SK-N-SH treated with all-trans-retinoic acid at 6 μM for 48 hours (cell line): Measurements from ENCODE around the gene OR10D3.

Source experiments
- ATAC-seq: fragments of 200-7000 bp; cut with Tn5 transposase; 3 replicates; pipeline ENCODE4 v1.9.1; 2020; ENCODE audit warnings: mild to moderate bottlenecking, moderate library complexity
- ARNTL ChIP-seq: fragments of 450-650 bp; formaldehyde crosslinking; IDR thresholded peaks from 2 replicates; pipeline ENCODE4 v1.5.0; 2020; ENCODE audit warnings: low read depth, mild to moderate bottlenecking, moderate library complexity, borderline replicate concordance
- BACH2 ChIP-seq: fragments of 250-450 bp; sonication (Bioruptor Pico); IDR thresholded peaks from 2 replicates; pipeline ENCODE4 v1.9.0; 2021; ENCODE audit warnings: mild to moderate bottlenecking, borderline replicate concordance
- CREB5 ChIP-seq: fragments of 250-450 bp; sonication (Bioruptor Pico); IDR thresholded peaks from 2 replicates; pipeline ENCODE4 v1.5.1; 2020; ENCODE audit warnings: low read depth, mild to moderate bottlenecking, moderate library complexity
- CSDC2 ChIP-seq: fragments of 250-450 bp; sonication (Bioruptor Pico); IDR thresholded peaks from 2 replicates; pipeline ENCODE4 v1.5.0; 2020; ENCODE audit warnings: mild to moderate bottlenecking, moderate library complexity
- CSRNP3 ChIP-seq: fragments of 250-450 bp; sonication (Bioruptor Pico); IDR thresholded peaks from 2 replicates; pipeline ENCODE4 v1.5.1; 2021; ENCODE audit warnings: mild to moderate bottlenecking, moderate library complexity
- ESRRG ChIP-seq: fragments of 250-450 bp; sonication (Bioruptor Pico); IDR thresholded peaks from 2 replicates; pipeline ENCODE4 v1.6.1; 2021; ENCODE audit warnings: mild to moderate bottlenecking
- GLIS3 ChIP-seq: fragments of 250-450 bp; sonication (Bioruptor Pico); IDR thresholded peaks from 2 replicates; pipeline ENCODE4 v1.5.0; 2020; ENCODE audit warnings: mild to moderate bottlenecking, moderate library complexity
- ISL1 ChIP-seq: fragments of 250-450 bp; sonication (Bioruptor Pico); IDR thresholded peaks from 2 replicates; pipeline ENCODE4 v2.1.2; 2022; ENCODE audit warnings: mild to moderate bottlenecking, moderate library complexity
- OSR1 ChIP-seq: fragments of 250-450 bp; sonication (Bioruptor Pico); IDR thresholded peaks from 2 replicates; pipeline ENCODE4 v1.8.0; 2022; ENCODE audit warnings: moderate library complexity, mild to moderate bottlenecking, inconsistent platforms
- PATZ1 ChIP-seq: fragments of 250-450 bp; sonication (Bioruptor Pico); IDR thresholded peaks from 2 replicates; pipeline ENCODE4 v1.8.0; 2020; ENCODE audit warnings: mild to moderate bottlenecking, moderate library complexity, borderline replicate concordance
- POU6F1 ChIP-seq: fragments of 250-450 bp; sonication (Bioruptor Pico); IDR thresholded peaks from 2 replicates; pipeline ENCODE4 v1.8.0; 2021; ENCODE audit warnings: low read depth, mild to moderate bottlenecking, moderate library complexity, borderline replicate concordance
- PPARA ChIP-seq: fragments of 250-450 bp; sonication (Bioruptor Pico); IDR thresholded peaks from 2 replicates; pipeline ENCODE4 v1.5.0; 2020; ENCODE audit warnings: mild to moderate bottlenecking, borderline replicate concordance
- RARB ChIP-seq: fragments of 250-450 bp; sonication (Bioruptor Pico); IDR thresholded peaks from 2 replicates; pipeline ENCODE4 v1.8.0; 2021; ENCODE audit warnings: mild to moderate bottlenecking, moderate library complexity
- SNAI2 ChIP-seq: fragments of 250-450 bp; sonication (Bioruptor Pico); IDR thresholded peaks from 2 replicates; pipeline ENCODE4 v1.5.0; 2020; ENCODE audit warnings: mild to moderate bottlenecking, moderate library complexity
- TCF4 ChIP-seq: fragments of 250-450 bp; sonication (Bioruptor Pico); IDR thresholded peaks from 2 replicates; pipeline ENCODE4 v1.8.0; 2021; ENCODE audit warnings: mild to moderate bottlenecking, moderate library complexity, borderline replicate concordance
- TOX ChIP-seq: fragments of 250-450 bp; sonication (Bioruptor Pico); IDR thresholded peaks from 2 replicates; pipeline ENCODE4 v1.8.0; 2021; ENCODE audit warnings: mild to moderate bottlenecking, moderate library complexity, borderline replicate concordance
- TSHZ2 ChIP-seq: fragments of 250-450 bp; sonication (Bioruptor Pico); IDR thresholded peaks from 2 replicates; pipeline ENCODE4 v1.5.0; 2020; ENCODE audit warnings: mild to moderate bottlenecking, moderate library complexity
- ZC3H10 ChIP-seq: fragments of 250-450 bp; sonication (Bioruptor Pico); IDR thresholded peaks from 2 replicates; pipeline ENCODE4 v1.5.1; 2021; ENCODE audit warnings: mild to moderate bottlenecking, moderate library complexity
- ZFP3 ChIP-seq: fragments of 250-450 bp; sonication (Bioruptor Pico); IDR thresholded peaks from 2 replicates; pipeline ENCODE4 v1.5.0; 2020; ENCODE audit warnings: mild to moderate bottlenecking, moderate library complexity
- ZFP30 ChIP-seq: fragments of 450-650 bp; formaldehyde crosslinking; IDR thresholded peaks from 2 replicates; pipeline ENCODE4 v1.5.0; 2022; ENCODE audit warnings: mild to moderate bottlenecking, moderate library complexity
- ZNF565 ChIP-seq: fragments of 450-650 bp; formaldehyde crosslinking; conservative IDR thresholded peaks from 2 replicates; pipeline ENCODE4 v1.5.0; 2020; ENCODE audit warnings: low read depth, mild to moderate bottlenecking, moderate library complexity
- ZNF70 ChIP-seq: fragments of 450-650 bp; formaldehyde crosslinking; IDR thresholded peaks from 2 replicates; pipeline ENCODE4 v1.5.0; 2020; ENCODE audit warnings: mild to moderate bottlenecking, moderate library complexity
- ZNF8 ChIP-seq: fragments of 450-650 bp; formaldehyde crosslinking; IDR thresholded peaks from 2 replicates; pipeline ENCODE4 v1.5.0; 2020; ENCODE audit warnings: mild to moderate bottlenecking, moderate library complexity

The OR10D3 gene

GRCh38 chr11:124197999-124198398 is 14.9 kb downstream of the OR10D3 start:
- no peak for ATAC-seq
- no peak for TF ChIP-seq CREB5 (CRISPR knock-in tag)
- TF ChIP-seq TOX (CRISPR knock-in tag) = no peak
- TF ChIP-seq ZNF8 (CRISPR knock-in tag) = no peak
- TF ChIP-seq OSR1 = no peak
- no peak for TF ChIP-seq TSHZ2 (CRISPR knock-in tag)
- no peak for TF ChIP-seq BACH2 (CRISPR knock-in tag)
- no peak for TF ChIP-seq SNAI2
- no peak for TF ChIP-seq PATZ1
- TF ChIP-seq CSDC2 (CRISPR knock-in tag) = no peak
- TF ChIP-seq ZC3H10 (CRISPR knock-in tag) = no peak
- TF ChIP-seq POU6F1 = no peak
- TF ChIP-seq PPARA (CRISPR knock-in tag) = no peak
- TF ChIP-seq ZNF70 (CRISPR knock-in tag) = no peak
- no peak for TF ChIP-seq ESRRG (CRISPR knock-in tag)
- TF ChIP-seq ZNF565 (CRISPR knock-in tag) = no peak

- no peak for TF ChIP-seq ZNF70 (CRISPR knock-in tag)
- TF ChIP-seq POU6F1 = no peak
- TF ChIP-seq TCF4 (CRISPR knock-in tag) = no peak
- no peak for TF ChIP-seq ZNF565 (CRISPR knock-in tag)
- no peak for TF ChIP-seq ZC3H10 (CRISPR knock-in tag)
- TF ChIP-seq PATZ1 = no peak
- no peak for TF ChIP-seq CSDC2 (CRISPR knock-in tag)
- no peak for TF ChIP-seq GLIS3 (CRISPR knock-in tag)
- no peak for TF ChIP-seq ESRRG (CRISPR knock-in tag)
- no peak for TF ChIP-seq SNAI2
- TF ChIP-seq ZFP30 (CRISPR knock-in tag) = no peak
- no peak for TF ChIP-seq BACH2 (CRISPR knock-in tag)
- no peak for TF ChIP-seq ARNTL
- no peak for TF ChIP-seq CREB5 (CRISPR knock-in tag)
- TF ChIP-seq CSRNP3 (CRISPR knock-in tag) = no peak
- no peak for TF ChIP-seq RARB (CRISPR knock-in tag)
- no peak for TF ChIP-seq OSR1
- no peak for TF ChIP-seq ZFP3 (CRISPR knock-in tag)
- no peak for TF ChIP-seq ZNF8 (CRISPR knock-in tag)
- TF ChIP-seq ISL1 (CRISPR knock-in tag) = no peak
- ATAC-seq = no peak
Observed at GRCh38 chr11:124198897-124199296, 15.8 kb downstream of the OR10D3 start.
